Measurements from ENCODE around the gene GPR146. TPM values are rescaled to one million over a fixed set of nuclear protein-coding genes. Genes with fewer than 3 reads are reported as not detected.

The GPR146 gene
- total RNA-seq, 2 donors from 2014 or later, result 9.0 to 20.3 TPM

- no peak for ATAC-seq (ENCODE audit: insufficient number of reproducible peaks, low FRiP score, low read depth)
- no peak overlapping the region for H3K27ac ChIP-seq
- peaks cover 8 to 32% of the 10 kb centered on the region in 2 donors for H3K4me1 ChIP-seq (ENCODE audit: control insufficient read depth in 1 of 2, low read depth in 2 of 2)
- no peaks in the 10 kb centered on the region for H3K9me3 ChIP-seq
- peaks cover 12% of the 10 kb centered on the region for H3K36me3 ChIP-seq
- DNase-seq (ENCODE audit: low spot score), result no peak
- H3K4me3 ChIP-seq, result no peak overlapping the region
- no peaks in the 10 kb centered on the region for H3K27me3 ChIP-seq (replicated peaks; ENCODE audit: insufficient read depth)
- no peak for TF ChIP-seq CTCF (IDR thresholded peaks at IDR 0.05)
Measured at GRCh38 chr7:1024876-1025742, 19.2 kb upstream of the GPR146 start.

- Histone ChIP-seq H3K27me3 (replicated peaks; ENCODE audit: insufficient read depth) (no peaks in the 10 kb centered on the region), H3K36me3 (peaks cover 11% of the 10 kb centered on the region), H3K27ac (no peak overlapping the region), H3K4me1 (ENCODE audit: control insufficient read depth in 1 of 2, low read depth in 2 of 2) (peaks cover 8 to 32% of the 10 kb centered on the region in 2 donors), H3K4me3 (no peak overlapping the region), H3K9me3 (no peaks in the 10 kb centered on the region)
- DNase-seq (ENCODE audit: low spot score), result no peak
- no peak for TF ChIP-seq CTCF (IDR thresholded peaks at IDR 0.05)
- ATAC-seq (ENCODE audit: insufficient number of reproducible peaks, low FRiP score, low read depth), result no peak
Measured at GRCh38 chr7:1025743-1026581, 18.4 kb upstream of the GPR146 start.

- TF ChIP-seq CTCF (IDR thresholded peaks at IDR 0.05), result no peak
- no peak for DNase-seq (ENCODE audit: low spot score)
- Histone ChIP-seq H3K4me1 (ENCODE audit: control insufficient read depth in 1 of 2, low read depth in 2 of 2) (peaks cover 8 to 32% of the 10 kb centered on the region in 2 donors), H3K4me3 (peak overlapping the region; percentile 91), H3K36me3 (peaks cover 7% of the 10 kb centered on the region), H3K9me3 (no peaks in the 10 kb centered on the region), H3K27ac (no peak overlapping the region), H3K27me3 (replicated peaks; ENCODE audit: insufficient read depth) (no peaks in the 10 kb centered on the region)
- no peak for ATAC-seq (ENCODE audit: insufficient number of reproducible peaks, low FRiP score, low read depth)
Measured at GRCh38 chr7:1026721-1027161, 17.6 kb upstream of the GPR146 start.

GRCh38 chr7:1027242-1028043 is 16.9 kb upstream of the GPR146 start:
- peaks cover 7% of the 10 kb centered on the region for H3K36me3 ChIP-seq
- no peaks in the 10 kb centered on the region for H3K9me3 ChIP-seq
- peaks cover 8 to 32% of the 10 kb centered on the region in 2 donors for H3K4me1 ChIP-seq (ENCODE audit: control insufficient read depth in 1 of 2, low read depth in 2 of 2)
- ATAC-seq (ENCODE audit: insufficient number of reproducible peaks, low FRiP score, low read depth), result peak; percentile 31
- TF ChIP-seq CTCF (IDR thresholded peaks at IDR 0.05), result no peak
- H3K27me3 ChIP-seq (replicated peaks; ENCODE audit: insufficient read depth), result no peaks in the 10 kb centered on the region
- H3K4me3 ChIP-seq, result peak overlapping the region; percentile 91
- H3K27ac ChIP-seq, result peak overlapping the region; percentile 40 to 85
- no peak for DNase-seq (ENCODE audit: low spot score)

All from thoracic aorta (tissue), 2 donors.